EL (cell line): ENCODE measurements around the gene KIAA1210.

Experiments used
- DNase-seq: peaks from one replicate; pipeline ENCODE4 v3.0.0-alpha.2; 2016

Gene KIAA1210

GRCh38 chrX:119090627-119091026, 37.0 kb downstream of the KIAA1210 start:
- no peak for DNase-seq

DNA sequence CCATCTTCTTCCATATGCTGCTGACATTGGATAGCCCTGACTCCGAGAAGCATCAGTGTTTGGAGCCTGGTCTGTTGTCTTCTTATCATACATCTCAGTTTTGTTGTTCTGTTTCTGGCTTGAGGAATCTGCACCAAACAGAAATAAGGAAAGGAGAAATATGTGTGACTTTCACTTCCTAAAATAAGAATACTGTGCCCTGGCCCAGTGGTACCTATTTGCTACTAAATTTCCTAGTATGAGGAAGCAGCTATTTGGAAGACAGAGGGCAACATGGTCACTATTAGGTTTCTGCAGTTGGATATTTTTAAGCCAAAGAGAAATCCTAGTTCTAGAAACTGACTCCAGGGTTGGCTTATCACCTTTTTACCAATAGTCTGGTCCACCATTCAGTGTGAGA, 38.0 kb downstream of the KIAA1210 start:
- DNase-seq: no peak

DNA sequence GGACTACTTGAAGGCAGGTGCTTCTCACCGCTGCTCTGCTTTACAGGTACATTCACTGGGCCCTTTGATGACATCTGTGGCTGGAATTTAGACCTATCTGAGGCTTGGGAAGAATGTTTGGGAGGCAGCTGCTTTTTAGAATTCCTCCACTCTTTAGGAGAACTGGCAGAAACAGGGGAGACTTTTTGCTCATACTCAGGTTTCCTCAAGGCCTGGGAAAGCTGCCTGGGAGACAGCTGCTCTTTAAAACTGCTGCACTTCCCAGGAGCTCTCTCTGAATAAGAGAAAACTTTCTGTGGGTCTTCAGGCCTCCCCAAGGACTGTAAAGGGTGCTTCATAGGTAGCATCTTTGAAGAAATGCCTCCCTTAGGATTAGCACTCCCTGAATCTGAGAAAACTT, 40.5 kb downstream of the KIAA1210 start:
- DNase-seq: no peak

DNA sequence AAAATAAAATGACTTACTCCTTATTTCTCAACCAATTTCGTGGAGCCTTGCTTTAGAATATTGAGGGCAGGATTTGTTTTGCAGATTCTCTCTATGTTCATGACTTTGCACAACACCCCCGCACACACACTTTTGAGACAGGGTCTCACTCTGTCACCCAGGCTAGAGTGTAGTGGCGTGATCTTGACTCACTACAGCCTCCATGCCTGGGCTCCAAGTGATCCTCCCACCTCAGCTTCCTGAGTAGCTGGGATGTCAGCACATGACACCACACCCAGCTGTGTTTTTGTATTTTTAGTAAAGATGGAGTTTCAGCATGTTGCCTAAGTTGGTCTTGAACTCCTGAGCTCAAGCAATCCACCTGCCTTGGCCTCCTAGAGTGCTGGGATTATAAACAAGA, 42.8 kb downstream of the KIAA1210 start:
- DNase-seq: no peak

DNA sequence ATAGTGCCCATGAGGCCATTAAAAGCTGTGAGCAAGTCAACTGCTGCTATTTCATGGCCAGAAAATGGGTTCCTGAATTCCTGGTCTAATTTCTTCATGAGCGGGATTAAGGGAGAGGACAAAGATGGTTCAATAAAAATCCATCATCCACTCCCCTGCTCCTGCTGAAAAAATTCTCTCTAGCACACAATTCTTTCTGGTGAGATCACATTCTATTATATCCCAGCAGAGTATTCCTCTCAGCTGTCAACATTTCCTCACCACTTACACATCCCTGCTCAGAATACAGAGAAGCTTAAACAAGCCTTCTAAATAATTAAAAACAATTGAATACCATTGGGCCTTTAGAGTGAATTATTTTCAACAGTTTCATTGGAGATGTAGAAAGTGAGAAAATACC, 45.3 kb downstream of the KIAA1210 start:
- no peak for DNase-seq

DNA sequence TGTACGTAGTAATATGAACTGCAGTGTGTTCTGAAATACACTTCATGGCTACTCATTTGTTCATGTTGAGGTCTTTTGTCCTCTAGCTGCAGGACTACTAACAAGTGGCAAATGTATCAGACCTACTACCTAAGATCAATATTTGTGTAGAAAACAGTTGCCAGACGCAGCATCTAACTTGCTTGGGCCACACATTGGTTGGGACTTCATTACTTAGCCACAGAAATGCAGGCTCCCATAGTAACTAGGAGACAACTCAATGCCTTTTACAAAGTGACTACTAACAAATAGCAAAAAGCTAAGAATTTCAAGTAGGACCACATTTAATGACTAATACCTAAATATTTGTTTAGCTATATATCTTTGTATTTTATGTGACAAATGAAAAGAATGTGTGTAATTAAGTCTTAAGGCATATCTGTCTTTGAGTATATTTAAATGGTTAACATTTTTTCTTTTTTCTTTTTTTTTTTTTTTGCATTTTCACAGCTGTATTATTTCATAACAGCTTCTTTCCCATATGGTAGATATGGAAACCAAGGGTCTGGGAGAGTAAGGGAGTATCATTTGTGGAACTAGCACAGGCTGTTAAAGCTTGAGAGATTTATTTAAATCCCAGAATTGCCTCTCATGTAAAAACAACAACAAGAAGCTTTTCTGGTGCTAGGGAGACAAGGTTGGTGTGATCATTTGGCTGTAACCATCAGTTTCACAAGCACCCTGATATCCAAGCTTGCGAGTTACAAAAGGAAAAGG, 52.2 kb downstream of the KIAA1210 start:
- no peak for DNase-seq

- no peak for DNase-seq
These were observed 53.7 kb downstream of the KIAA1210 start for GRCh38 chrX:119073911-119074310.

GRCh38 chrX:119073200-119073905, 54.3 kb downstream of the KIAA1210 start:
- no peak for DNase-seq

- no peak for DNase-seq
These were observed 54.9 kb downstream of the KIAA1210 start, which contains the start of gene CT47C1 for GRCh38 chrX:119072744-119073143. TSS of gene CT47C1 (plus strand) at chrX:119072993. CDS start at chrX:119073226, 233 bp downstream.

- no peak for DNase-seq
These were observed 56.2 kb downstream of the KIAA1210 start for GRCh38 chrX:119071381-119071780.

DNA sequence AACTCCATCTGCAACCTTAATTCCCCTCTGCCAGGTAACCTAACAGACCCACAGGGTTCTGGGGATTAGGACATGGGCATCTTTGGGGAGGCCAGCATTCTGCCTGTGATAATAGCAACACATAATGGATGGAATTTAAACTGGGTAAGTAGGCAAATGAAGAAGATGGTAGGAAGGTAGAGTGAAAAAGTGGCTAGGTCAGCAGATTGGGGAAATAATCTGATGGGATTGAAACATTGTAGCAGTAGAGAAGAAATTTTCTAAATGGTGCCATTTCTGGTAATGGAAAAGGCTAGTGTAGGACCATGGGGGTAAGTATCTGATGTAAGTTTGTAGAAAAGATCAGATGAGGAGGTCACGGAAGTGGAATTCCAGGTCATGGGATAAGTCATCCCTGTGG, 57.9 kb downstream of the KIAA1210 start:
- no peak for DNase-seq

DNA sequence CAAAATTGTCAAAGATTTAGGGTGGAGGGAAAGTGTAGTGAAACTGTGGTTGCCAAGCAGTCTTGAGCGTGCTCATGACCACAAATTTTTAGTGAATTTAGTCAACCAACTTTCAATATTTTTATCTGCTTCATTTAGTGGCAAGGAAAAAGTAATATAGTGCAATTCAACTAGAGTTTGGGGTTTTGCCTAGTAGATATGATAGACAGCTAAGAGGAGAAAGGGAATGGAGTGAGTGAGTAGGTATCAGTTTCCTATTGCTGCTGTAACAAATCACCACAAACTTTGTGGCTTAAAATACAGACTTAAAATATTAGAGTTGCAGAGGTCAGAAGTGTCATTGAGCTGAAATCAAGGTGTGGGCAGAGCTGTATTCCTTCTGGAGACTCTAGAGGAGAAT, 58.5 kb downstream of the KIAA1210 start:
- DNase-seq: no peak

GRCh38 chrX:119067023-119067739, 60.4 kb downstream of the KIAA1210 start:
- DNase-seq: peak; percentile 49

GRCh38 chrX:119063428-119063827, 64.2 kb downstream of the KIAA1210 start:
- no peak for DNase-seq

DNA sequence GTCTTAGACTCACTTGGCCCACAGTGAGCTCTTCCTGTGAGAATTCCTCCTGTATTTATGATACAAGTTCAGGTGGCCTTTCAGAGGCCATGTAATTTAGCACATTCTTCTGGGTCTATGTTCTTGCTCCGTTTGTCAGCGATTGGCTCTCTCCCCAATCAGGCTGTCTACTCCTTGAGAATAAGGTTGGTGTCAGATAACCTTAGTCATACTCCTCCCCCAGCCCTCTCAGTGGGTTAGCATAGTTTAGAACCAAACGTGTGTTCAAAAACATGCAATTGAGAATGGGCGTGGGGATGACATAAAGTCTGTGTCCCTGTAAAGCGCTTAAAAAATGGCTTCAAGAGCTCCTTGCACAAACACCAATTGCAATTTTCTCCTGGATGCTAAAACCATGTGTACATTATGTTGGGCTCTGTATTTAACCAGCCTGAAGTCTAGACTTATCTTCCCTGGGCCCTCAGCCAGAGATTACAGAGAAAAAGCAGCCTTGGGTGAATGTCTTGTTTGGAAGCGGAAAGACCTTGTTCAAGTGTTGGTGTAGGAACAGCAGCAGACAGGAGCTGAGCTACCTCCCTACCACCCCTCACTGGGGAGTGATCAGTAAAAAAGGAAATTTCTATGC, 64.8 kb downstream of the KIAA1210 start:
- no peak for DNase-seq

DNA sequence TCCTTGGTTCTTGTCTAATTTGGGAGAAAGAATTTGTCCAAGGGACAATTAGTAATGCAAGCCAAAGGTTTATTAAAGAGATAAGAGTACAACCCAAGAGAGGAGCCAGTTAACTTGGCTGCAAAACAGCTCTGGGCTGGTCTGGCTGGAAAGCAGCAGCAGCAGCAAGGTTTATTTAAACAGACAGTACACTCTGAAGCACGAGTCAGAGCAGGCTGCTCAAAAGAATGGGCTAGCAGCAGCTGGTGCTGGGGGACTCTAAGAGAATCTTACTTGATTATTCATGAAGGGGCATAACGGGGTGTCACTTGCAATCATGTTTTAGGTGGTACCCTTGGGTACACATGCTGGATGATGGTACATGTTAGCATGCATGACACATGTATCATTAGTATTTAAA, 71.9 kb downstream of the KIAA1210 start:
- DNase-seq: no peak

DNA sequence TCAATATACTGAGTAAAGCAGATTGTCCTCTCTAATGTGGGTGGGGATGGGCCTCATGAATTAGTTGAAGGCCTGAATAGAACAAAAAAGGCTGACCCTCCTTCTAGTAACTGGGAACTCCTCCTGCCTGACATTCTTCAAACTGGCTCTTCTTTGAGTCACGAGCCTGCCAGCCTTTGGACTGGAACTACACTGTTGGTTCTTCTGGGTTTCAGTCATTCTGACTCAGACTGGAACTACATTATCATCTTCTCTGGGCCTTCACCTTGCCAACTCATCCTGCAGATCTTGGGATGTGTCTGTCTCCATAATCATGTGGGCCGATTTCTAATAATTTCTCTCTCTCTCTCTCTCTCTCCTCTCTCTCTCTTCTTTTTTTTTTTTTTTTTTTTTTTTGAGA, 81.7 kb downstream of the KIAA1210 start:
- no peak for DNase-seq

DNA sequence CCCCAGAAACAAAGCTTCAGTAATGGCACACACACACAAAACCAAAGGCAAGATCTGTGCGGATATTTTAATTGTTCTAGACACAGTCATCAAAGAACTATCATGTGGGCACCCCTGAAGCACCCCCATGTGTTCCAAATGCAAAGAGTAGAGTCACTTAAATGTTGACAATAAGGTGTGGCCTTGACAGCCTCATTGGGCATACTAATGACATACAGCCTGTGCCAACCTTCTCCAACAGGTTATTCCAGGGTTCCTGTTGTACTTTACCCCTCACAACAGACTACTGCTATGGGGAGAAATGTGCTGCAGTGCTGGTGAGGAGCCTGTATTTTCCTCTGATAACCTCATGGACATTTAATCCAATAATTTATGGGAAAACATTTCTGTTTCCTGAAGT, 84.6 kb downstream of the KIAA1210 start:
- no peak for DNase-seq

- no peak for DNase-seq
These were observed 85.6 kb downstream of the KIAA1210 start for GRCh38 chrX:119042040-119042439.

DNA sequence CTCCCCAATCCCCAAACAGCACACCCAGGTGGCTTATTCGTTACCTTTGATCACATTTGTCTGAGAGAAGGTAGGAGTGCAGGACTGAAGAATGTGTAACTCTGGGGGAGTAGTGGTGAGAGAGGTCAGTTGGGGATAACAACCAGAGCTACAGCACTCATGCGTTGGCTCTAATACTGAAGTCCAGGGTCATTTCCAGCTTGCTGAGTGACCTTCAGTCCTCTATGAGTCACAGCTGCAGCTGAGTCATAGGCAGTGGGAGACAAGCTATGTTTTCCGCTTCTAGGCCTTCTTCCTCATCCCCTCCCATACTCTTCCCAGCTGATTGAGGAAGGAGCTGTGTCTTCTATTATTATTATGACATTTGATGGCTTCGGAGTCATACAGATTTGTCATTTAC, 86.4 kb downstream of the KIAA1210 start:
- DNase-seq: peak; percentile 85

DNA sequence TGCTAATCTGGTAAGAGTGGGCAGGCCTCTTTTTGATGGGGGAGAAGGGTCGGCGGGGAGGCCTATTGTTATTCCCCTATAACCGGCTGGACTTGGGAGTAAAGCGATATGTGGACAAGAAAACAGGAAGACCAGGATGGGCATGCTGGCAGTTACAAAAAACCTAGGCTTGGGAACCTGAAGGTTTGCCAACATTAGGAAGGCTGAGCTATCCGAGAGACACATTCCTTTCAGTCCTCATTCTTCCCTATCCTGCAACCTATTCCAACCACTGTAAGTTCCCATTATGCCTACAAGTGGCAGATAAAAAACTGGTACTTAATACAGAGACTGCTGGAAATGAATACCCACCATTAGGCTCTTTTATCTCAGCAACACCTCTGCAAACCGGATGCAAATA, 87.2 kb downstream of the KIAA1210 start:
- DNase-seq: no peak

- no peak for DNase-seq
These were observed 91.2 kb downstream of the KIAA1210 start for GRCh38 chrX:119036107-119037029.
